ENCODE results near the gene PCDHB7. TPM values are rescaled to one million over a fixed set of nuclear protein-coding genes. Genes with fewer than 3 reads are reported as not detected.
"Not testable (repeated sequence)": the region's sequence is repeated elsewhere in the genome, so short reads cannot be mapped to it uniquely, and the experiment has no call there.

Gene PCDHB7
- total RNA-seq, 2 donors from 2014 or later: not detected

- not testable (repeated sequence) for H3K4me1 Mint-ChIP-seq; H3K9me3 ChIP-seq (ENCODE audit: control insufficient read depth, low read length, poor library complexity, severe bottlenecking); H3K27ac Mint-ChIP-seq; DNase-seq; H3K36me3 Mint-ChIP-seq (ENCODE audit: low read depth); H3K4me3 Mint-ChIP-seq; ATAC-seq
- H3K27me3 Mint-ChIP-seq: peaks cover 41% of the 10 kb centered on the region
Measured at GRCh38 chr5:141216035-141216434, 43.6 kb downstream of the PCDHB7 start.

GRCh38 chr5:141223112-141223783 is 50.8 kb downstream of the PCDHB7 start, which contains the start of gene PCDHB14:
Gene PCDHB14 (plus strand): TSS chr5:141223343. CDS start chr5:141223506, 163 bp downstream.
- H3K27ac Mint-ChIP-seq: no peak within 1 kb of the TSS
- H3K9me3 ChIP-seq (ENCODE audit: control insufficient read depth, low read length, poor library complexity, severe bottlenecking): peaks cover 5% of the 10 kb centered on the region
- H3K4me3 Mint-ChIP-seq: no peak within 1 kb of the TSS
- peaks cover 2% of the 10 kb centered on the region for H3K36me3 Mint-ChIP-seq (ENCODE audit: low read depth)
- peaks cover 29% of the 10 kb centered on the region for H3K27me3 Mint-ChIP-seq
- no peak for ATAC-seq
- no peak for DNase-seq
- no peaks in the 10 kb centered on the region for H3K4me1 Mint-ChIP-seq

DNA sequence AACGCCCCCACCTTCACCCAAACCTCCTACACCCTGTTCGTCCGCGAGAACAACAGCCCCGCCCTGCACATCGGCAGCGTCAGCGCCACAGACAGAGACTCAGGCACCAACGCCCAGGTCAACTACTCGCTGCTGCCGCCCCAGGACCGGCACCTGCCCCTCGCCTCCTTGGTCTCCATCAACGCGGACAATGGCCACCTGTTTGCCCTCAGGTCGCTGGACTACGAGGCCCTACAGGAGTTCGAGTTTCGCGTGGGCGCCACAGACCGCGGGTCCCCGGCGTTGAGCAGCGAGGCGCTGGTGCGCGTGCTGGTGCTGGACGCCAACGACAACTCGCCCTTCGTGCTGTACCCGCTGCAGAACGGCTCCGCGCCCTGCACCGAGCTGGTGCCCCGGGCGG is 52.4 kb downstream of the PCDHB7 start:
- H3K4me3 Mint-ChIP-seq; H3K4me1 Mint-ChIP-seq; H3K36me3 Mint-ChIP-seq (ENCODE audit: low read depth); ATAC-seq; H3K9me3 ChIP-seq (ENCODE audit: control insufficient read depth, low read length, poor library complexity, severe bottlenecking); H3K27ac Mint-ChIP-seq; DNase-seq: not testable (repeated sequence)
- peaks cover 25% of the 10 kb centered on the region for H3K27me3 Mint-ChIP-seq

GRCh38 chr5:141225421-141225820 is 53.0 kb downstream of the PCDHB7 start:
- peaks cover 25% of the 10 kb centered on the region for H3K27me3 Mint-ChIP-seq
- not testable (repeated sequence) for H3K9me3 ChIP-seq (ENCODE audit: control insufficient read depth, low read length, poor library complexity, severe bottlenecking); H3K36me3 Mint-ChIP-seq (ENCODE audit: low read depth); H3K4me1 Mint-ChIP-seq; ATAC-seq; DNase-seq; H3K27ac Mint-ChIP-seq; H3K4me3 Mint-ChIP-seq

Other genes starting within 250 kb of the PCDHB7 start
- gene PCDHAC1, start 246.3 kb upstream of the PCDHB7 start, total RNA-seq: not detected
- not detected for gene PCDHAC2, start 206.2 kb upstream of the PCDHB7 start, total RNA-seq
- gene PCDHB1, start 121.3 kb upstream of the PCDHB7 start, total RNA-seq: not detected
- gene PCDHB2, start 78.0 kb upstream of the PCDHB7 start, total RNA-seq: under 1 TPM; 0.13 to 0.25 TPM
- not detected for gene PCDHB3, start 72.2 kb upstream of the PCDHB7 start, total RNA-seq
- not detected for gene PCDHB4, start 50.8 kb upstream of the PCDHB7 start, total RNA-seq
- under 1 TPM; 0.12 to 0.34 TPM for gene PCDHB5, start 37.4 kb upstream of the PCDHB7 start, total RNA-seq
- not detected for gene PCDHB6, start 22.6 kb upstream of the PCDHB7 start, total RNA-seq
- not detected for gene PCDHB8, start 5.1 kb downstream of the PCDHB7 start, total RNA-seq
- gene PCDHB16, start 9.7 kb downstream of the PCDHB7 start, total RNA-seq: not detected
- 1 to 10 TPM in 1 of 2 donors, not detected in 1; 1.0 TPM for gene PCDHB9, start 14.5 kb downstream of the PCDHB7 start, total RNA-seq
- not detected for gene PCDHB10, start 19.7 kb downstream of the PCDHB7 start, total RNA-seq
- not detected for gene PCDHB11, start 27.0 kb downstream of the PCDHB7 start, total RNA-seq
- not detected for gene PCDHB12, start 36.1 kb downstream of the PCDHB7 start, total RNA-seq
- not detected for gene PCDHB13, start 41.3 kb downstream of the PCDHB7 start, total RNA-seq
- not detected for gene PCDHB14, start 50.7 kb downstream of the PCDHB7 start, total RNA-seq
- under 1 TPM in 1 of 2 donors, not detected in 1; 0.10 TPM for gene PCDHB15, start 72.8 kb downstream of the PCDHB7 start, total RNA-seq
- under 1 TPM; 0.65 to 0.70 TPM for gene SLC25A2, start 131.4 kb downstream of the PCDHB7 start, total RNA-seq
- 10 to 100 TPM; 74.4 to 90.7 TPM for gene TAF7, start 148.1 kb downstream of the PCDHB7 start, total RNA-seq
- gene PCDHGA1, start 157.9 kb downstream of the PCDHB7 start, total RNA-seq: not detected
- gene PCDHGA2, start 166.1 kb downstream of the PCDHB7 start, total RNA-seq: not detected
- under 1 TPM in 1 of 2 donors, not detected in 1; 0.22 TPM for gene PCDHGA3, start 171.2 kb downstream of the PCDHB7 start, total RNA-seq
- gene PCDHGB1, start 177.5 kb downstream of the PCDHB7 start, total RNA-seq: under 1 TPM in 1 of 2 donors, not detected in 1; 0.13 TPM
- under 1 TPM in 1 of 2 donors, not detected in 1; 0.12 TPM for gene PCDHGA4, start 182.4 kb downstream of the PCDHB7 start, total RNA-seq
- under 1 TPM; 0.44 to 0.45 TPM for gene PCDHGB2, start 187.3 kb downstream of the PCDHB7 start, total RNA-seq
- under 1 TPM in 1 of 2 donors, not detected in 1; 0.16 TPM for gene PCDHGA5, start 191.5 kb downstream of the PCDHB7 start, total RNA-seq
- under 1 TPM; 0.13 to 0.32 TPM for gene PCDHGB3, start 197.6 kb downstream of the PCDHB7 start, total RNA-seq
- under 1 TPM; 0.10 to 0.40 TPM for gene PCDHGA6, start 201.2 kb downstream of the PCDHB7 start, total RNA-seq
- under 1 TPM in 1 of 2 donors, not detected in 1; 0.25 TPM for gene PCDHGA7, start 210.1 kb downstream of the PCDHB7 start, total RNA-seq
- gene PCDHGB4, start 215.1 kb downstream of the PCDHB7 start, total RNA-seq: under 1 TPM; 0.08 to 0.10 TPM
- under 1 TPM in 1 of 2 donors, not detected in 1; 0.05 TPM for gene PCDHGA8, start 220.0 kb downstream of the PCDHB7 start, total RNA-seq
- under 1 TPM; 0.26 to 0.35 TPM for gene PCDHGB5, start 225.3 kb downstream of the PCDHB7 start, total RNA-seq
- not detected for gene PCDHGA9, start 230.1 kb downstream of the PCDHB7 start, total RNA-seq
- gene PCDHGB6, start 235.4 kb downstream of the PCDHB7 start, total RNA-seq: under 1 TPM; 0.10 to 0.20 TPM
- gene PCDHGA10, start 240.3 kb downstream of the PCDHB7 start, total RNA-seq: under 1 TPM; 0.10 to 0.18 TPM
- not detected for gene PCDHGB7, start 245.0 kb downstream of the PCDHB7 start, total RNA-seq
- not detected for gene PCDHGA11, start 248.4 kb downstream of the PCDHB7 start, total RNA-seq

Measured in T-helper 17 cell (primary cell).